ENCODE data around the gene DHX35. TPM values are rescaled to one million over a fixed set of nuclear protein-coding genes. Genes with fewer than 3 reads are reported as not detected.

Gene DHX35
- total RNA-seq, 1 donor, result 8.9 TPM

- H3K4me3 ChIP-seq (ENCODE audit: low read depth, low read length), result no peak overlapping the region
- no peak for DNase-seq (ENCODE audit: low read depth)
- no peak for TF ChIP-seq CTCF (IDR thresholded peaks at IDR 0.05; ENCODE audit: insufficient read depth, low read length)
Observed at GRCh38 chr20:39038495-39038894, 76.4 kb downstream of the DHX35 start.

- DNase-seq (ENCODE audit: low read depth), result no peak
Observed at GRCh38 chr20:39039261-39039660, 77.1 kb downstream of the DHX35 start.

GRCh38 chr20:39040116-39040515 lies 78.0 kb downstream of the DHX35 start:
- DNase-seq (ENCODE audit: low read depth), result no peak
- no peak for TF ChIP-seq CTCF (IDR thresholded peaks at IDR 0.05; ENCODE audit: insufficient read depth, low read length)
- H3K4me3 ChIP-seq (ENCODE audit: low read depth, low read length), result no peak overlapping the region

More at GRCh38 chr20:39039261-39039660, 77.1 kb downstream of the DHX35 start:
- no peak for TF ChIP-seq CTCF (IDR thresholded peaks at IDR 0.05; ENCODE audit: insufficient read depth, low read length)
- no peak overlapping the region for H3K4me3 ChIP-seq (ENCODE audit: low read depth, low read length)

- H3K4me3 ChIP-seq (ENCODE audit: low read depth, low read length), result no peak overlapping the region
- DNase-seq (ENCODE audit: low read depth), result no peak
- no peak for TF ChIP-seq CTCF (IDR thresholded peaks at IDR 0.05; ENCODE audit: insufficient read depth, low read length)
Observed at GRCh38 chr20:39041067-39041466, 78.9 kb downstream of the DHX35 start.

GRCh38 chr20:39042279-39043150 lies 80.4 kb downstream of the DHX35 start:
- H3K4me3 ChIP-seq (ENCODE audit: low read depth, low read length), result no peak overlapping the region
- TF ChIP-seq CTCF (IDR thresholded peaks at IDR 0.05; ENCODE audit: insufficient read depth, low read length), result no peak
- DNase-seq (ENCODE audit: low read depth), result peak; percentile 57

GRCh38 chr20:39044501-39044900 lies 82.4 kb downstream of the DHX35 start:
- H3K4me3 ChIP-seq (ENCODE audit: low read depth, low read length), result no peak overlapping the region
- DNase-seq (ENCODE audit: low read depth), result no peak
- TF ChIP-seq CTCF (IDR thresholded peaks at IDR 0.05; ENCODE audit: insufficient read depth, low read length), result no peak

All from fibroblast of the aortic adventitia (primary cell).